HG02981 (cell line): ENCODE data around the gene RPE.
A peak's percentile ranks its signal among the peaks of the same experiment; 100 is the strongest.

Experiments used
- ATAC-seq: cut with Tn5 transposase; IDR thresholded peaks from one replicate; pipeline ENCODE4 v1.9.1; 2021; ENCODE audit warnings: mild to moderate bottlenecking, moderate library complexity; ENCODE audit not compliant: unreplicated experiment

Gene RPE

GRCh38 chr2:210002158-210003157 is at the start of gene RPE:
Gene RPE, plus strand, starts transcription at chr2:210002638. Its CDS starts 24 bp downstream, at chr2:210002662.
- peak; percentile 99 for ATAC-seq

- no peak for ATAC-seq
These were observed 46.2 kb upstream of the RPE start for GRCh38 chr2:209956271-209956670.

- no peak for ATAC-seq
These were observed 44.4 kb upstream of the RPE start for GRCh38 chr2:209958016-209958415.

- no peak for ATAC-seq
These were observed 42.4 kb upstream of the RPE start for GRCh38 chr2:209960045-209960444.

GRCh38 chr2:209960676-209961630 is 41.5 kb upstream of the RPE start:
- ATAC-seq, result peak; percentile 96

- no peak for ATAC-seq
These were observed 36.7 kb upstream of the RPE start for GRCh38 chr2:209965723-209966122.

- ATAC-seq, result no peak
These were observed 32.7 kb upstream of the RPE start for GRCh38 chr2:209969692-209970091.

GRCh38 chr2:209970271-209970670 is 32.2 kb upstream of the RPE start:
- no peak for ATAC-seq

GRCh38 chr2:209970711-209971110 is 31.7 kb upstream of the RPE start:
- no peak for ATAC-seq

GRCh38 chr2:209973328-209973727 is 29.1 kb upstream of the RPE start:
- no peak for ATAC-seq

- no peak for ATAC-seq
These were observed 27.9 kb upstream of the RPE start for GRCh38 chr2:209974576-209974975.

GRCh38 chr2:209976698-209977385 is 25.6 kb upstream of the RPE start:
- ATAC-seq, result peak; percentile 87

- ATAC-seq, result peak; percentile 58
These were observed 24.8 kb upstream of the RPE start for GRCh38 chr2:209977386-209978239.

GRCh38 chr2:209984291-209984690 is 18.1 kb upstream of the RPE start:
- no peak for ATAC-seq

GRCh38 chr2:209985874-209986273 is 16.6 kb upstream of the RPE start:
- ATAC-seq, result no peak

- ATAC-seq, result no peak
These were observed 16.0 kb upstream of the RPE start for GRCh38 chr2:209986415-209986814.

- ATAC-seq, result peak; percentile 61
These were observed 14.4 kb upstream of the RPE start for GRCh38 chr2:209988010-209988409.

GRCh38 chr2:209990838-209991237 is 11.6 kb upstream of the RPE start:
- ATAC-seq, result no peak

- no peak for ATAC-seq
These were observed 8.5 kb upstream of the RPE start for GRCh38 chr2:209993968-209994367.

- no peak for ATAC-seq
These were observed 3.8 kb upstream of the RPE start for GRCh38 chr2:209998596-209998995.
